ENCODE measurements around the gene CRYGA. TPM values are rescaled to one million over a fixed set of nuclear protein-coding genes. Genes with fewer than 3 reads are reported as not detected.

CRYGA gene
- total RNA-seq, 4 donors from 2014 or later: not detected

DNA sequence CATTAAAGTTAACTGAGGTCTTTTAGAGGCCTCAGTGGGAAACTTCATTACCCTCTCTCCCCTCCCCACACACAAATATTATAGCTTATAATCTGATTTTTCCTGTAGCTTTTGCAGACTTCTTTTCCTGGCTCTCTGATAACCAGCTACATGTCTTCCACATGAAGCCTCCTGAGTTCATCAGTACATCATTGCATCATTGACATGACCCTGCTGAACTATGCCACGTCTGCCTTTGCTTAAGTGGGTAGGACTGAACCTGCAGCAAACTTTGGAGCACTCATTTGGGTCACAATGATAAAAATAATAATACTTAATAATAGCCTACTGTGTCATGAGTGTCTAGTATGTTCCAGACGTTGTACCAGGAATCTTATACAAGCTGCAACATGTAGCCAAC lies 7.0 kb downstream of the CRYGA start:
- H3K4me3 ChIP-seq: no peak overlapping the region
- intact Hi-C loops (cut with DNase I; ENCODE audit: low total_unique reads): no loop called here
- H3K36me3 ChIP-seq: no peaks in the 10 kb centered on the region
- no peak overlapping the region for H3K27ac ChIP-seq
- TF ChIP-seq, protein P1, sequence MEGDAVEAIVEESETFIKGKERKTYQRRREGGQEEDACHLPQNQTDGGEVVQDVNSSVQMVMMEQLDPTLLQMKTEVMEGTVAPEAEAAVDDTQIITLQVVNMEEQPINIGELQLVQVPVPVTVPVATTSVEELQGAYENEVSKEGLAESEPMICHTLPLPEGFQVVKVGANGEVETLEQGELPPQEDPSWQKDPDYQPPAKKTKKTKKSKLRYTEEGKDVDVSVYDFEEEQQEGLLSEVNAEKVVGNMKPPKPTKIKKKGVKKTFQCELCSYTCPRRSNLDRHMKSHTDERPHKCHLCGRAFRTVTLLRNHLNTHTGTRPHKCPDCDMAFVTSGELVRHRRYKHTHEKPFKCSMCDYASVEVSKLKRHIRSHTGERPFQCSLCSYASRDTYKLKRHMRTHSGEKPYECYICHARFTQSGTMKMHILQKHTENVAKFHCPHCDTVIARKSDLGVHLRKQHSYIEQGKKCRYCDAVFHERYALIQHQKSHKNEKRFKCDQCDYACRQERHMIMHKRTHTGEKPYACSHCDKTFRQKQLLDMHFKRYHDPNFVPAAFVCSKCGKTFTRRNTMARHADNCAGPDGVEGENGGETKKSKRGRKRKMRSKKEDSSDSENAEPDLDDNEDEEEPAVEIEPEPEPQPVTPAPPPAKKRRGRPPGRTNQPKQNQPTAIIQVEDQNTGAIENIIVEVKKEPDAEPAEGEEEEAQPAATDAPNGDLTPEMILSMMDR (IDR thresholded peaks at IDR 0.05): no peak
- TF ChIP-seq POLR2A (IDR thresholded peaks at IDR 0.05): no peak
- no peak for DNase-seq
- no peaks in the 10 kb centered on the region for H3K4me1 ChIP-seq
- no peaks in the 10 kb centered on the region for H3K9me3 ChIP-seq
- no peaks in the 10 kb centered on the region for H3K27me3 ChIP-seq

DNA sequence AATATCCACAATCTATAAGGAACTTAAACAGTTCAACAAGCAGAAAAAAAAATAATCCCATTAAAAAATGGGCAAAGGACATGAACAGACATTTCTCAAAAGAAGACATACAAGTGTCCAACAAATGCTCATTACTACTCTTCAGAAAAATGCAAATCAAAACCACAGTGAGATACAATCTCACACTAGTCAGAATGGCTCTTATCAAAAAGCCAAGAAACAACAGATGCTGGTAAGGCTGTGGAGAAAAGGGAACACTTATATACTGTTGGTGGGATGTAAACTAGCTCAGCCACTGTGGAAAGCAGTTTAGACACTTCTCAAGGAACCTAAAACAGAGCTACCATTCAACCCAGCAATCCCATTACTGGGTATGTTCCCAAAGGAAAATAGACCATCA lies 10.2 kb downstream of the CRYGA start:
- Histone ChIP-seq H3K27me3 (no peaks in the 10 kb centered on the region), H3K36me3 (no peaks in the 10 kb centered on the region), H3K27ac (no peak overlapping the region), H3K4me1 (no peaks in the 10 kb centered on the region), H3K9me3 (no peaks in the 10 kb centered on the region), H3K4me3 (no peak overlapping the region)
- no peak for DNase-seq
- intact Hi-C loops (cut with DNase I; ENCODE audit: low total_unique reads): no loop called here
- TF ChIP-seq, protein P1 (IDR thresholded peaks at IDR 0.05): no peak
- TF ChIP-seq POLR2A (IDR thresholded peaks at IDR 0.05): no peak

DNA sequence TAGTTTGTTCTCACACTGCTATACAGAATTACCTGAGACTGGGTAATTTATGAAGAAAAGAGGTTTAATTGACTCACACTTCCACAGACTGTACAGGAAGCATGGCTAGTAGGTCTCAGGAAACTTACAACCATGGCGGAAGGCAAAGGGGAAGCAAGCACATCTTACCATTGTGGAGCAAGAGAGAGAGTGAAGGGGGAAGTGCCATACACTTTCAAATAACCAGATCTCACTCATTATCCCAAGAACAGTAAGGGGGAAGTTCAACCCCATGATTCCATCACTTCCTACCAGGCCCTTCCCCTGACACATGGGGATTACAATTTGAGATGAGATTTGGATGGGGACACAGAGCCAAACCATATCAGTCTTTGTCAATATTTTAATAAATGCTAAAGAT lies 12.4 kb downstream of the CRYGA start:
- no peak for TF ChIP-seq POLR2A (IDR thresholded peaks at IDR 0.05)
- TF ChIP-seq, protein P1 (IDR thresholded peaks at IDR 0.05): no peak
- Histone ChIP-seq H3K27ac (no peak overlapping the region), H3K4me1 (no peaks in the 10 kb centered on the region), H3K9me3 (no peaks in the 10 kb centered on the region), H3K27me3 (no peaks in the 10 kb centered on the region), H3K4me3 (no peak overlapping the region), H3K36me3 (no peaks in the 10 kb centered on the region)
- DNase-seq: no peak
- intact Hi-C loops (cut with DNase I; ENCODE audit: low total_unique reads): no loop called here

GRCh38 chr2:208150094-208150493 lies 13.3 kb downstream of the CRYGA start:
- no peak overlapping the region for H3K27ac ChIP-seq
- H3K4me3 ChIP-seq: no peak overlapping the region
- H3K4me1 ChIP-seq: no peaks in the 10 kb centered on the region
- H3K27me3 ChIP-seq: no peaks in the 10 kb centered on the region
- intact Hi-C loops (cut with DNase I; ENCODE audit: low total_unique reads): no loop called here
- no peaks in the 10 kb centered on the region for H3K9me3 ChIP-seq
- no peak for DNase-seq
- no peaks in the 10 kb centered on the region for H3K36me3 ChIP-seq
- TF ChIP-seq, protein P1 (IDR thresholded peaks at IDR 0.05): no peak
- no peak for TF ChIP-seq POLR2A (IDR thresholded peaks at IDR 0.05)

GRCh38 chr2:208148803-208149202 lies 14.6 kb downstream of the CRYGA start:
- H3K4me1 ChIP-seq: no peaks in the 10 kb centered on the region
- H3K27me3 ChIP-seq: no peaks in the 10 kb centered on the region
- no peak overlapping the region for H3K27ac ChIP-seq
- no peaks in the 10 kb centered on the region for H3K9me3 ChIP-seq
- no peak for DNase-seq
- H3K36me3 ChIP-seq: no peaks in the 10 kb centered on the region
- H3K4me3 ChIP-seq: no peak overlapping the region
- TF ChIP-seq, protein P1 (IDR thresholded peaks at IDR 0.05): no peak
- no peak for TF ChIP-seq POLR2A (IDR thresholded peaks at IDR 0.05)
- intact Hi-C loops (cut with DNase I; ENCODE audit: low total_unique reads): no loop called here
